Liver (tissue), 3 donors: ENCODE results near the gene ZNF561.
"Not testable (repeated sequence)": the region's sequence is repeated elsewhere in the genome, so short reads cannot be mapped to it uniquely, and the experiment has no call there.

ENCODE experiments used
- NR2F2 ChIP-seq: IDR thresholded peaks from 2 replicates; pipeline ENCODE4 v1.6.1; 2016; ENCODE audit warnings: antibody characterized with exemption
- RAD21 ChIP-seq, 2 donors: IDR thresholded peaks; 2 replicates each; pipeline ENCODE4 v1.6.1; 2016; ENCODE audit warnings: antibody characterized with exemption in 2 of 2, mild to moderate bottlenecking in 2 of 2
- SP1 ChIP-seq: IDR thresholded peaks from 2 replicates; pipeline ENCODE4 v1.6.1; 2018; ENCODE audit warnings: antibody characterized with exemption, mild to moderate bottlenecking
- TAF1 ChIP-seq: conservative IDR thresholded peaks from 2 replicates; pipeline ENCODE4 v1.6.1; 2016; ENCODE audit warnings: antibody characterized with exemption, mild to moderate bottlenecking
- YY1 ChIP-seq: IDR thresholded peaks from 2 replicates; pipeline ENCODE4 v1.6.1; 2016; ENCODE audit warnings: antibody characterized with exemption, mild to moderate bottlenecking
- TF ChIP-seq, protein P1 (sequence below): IDR thresholded peaks from 2 replicates; pipeline ENCODE4 v1.6.1; 2016; ENCODE audit warnings: antibody characterized with exemption
- TF ChIP-seq, protein P2 (sequence below): fragments of 150-350 bp; IDR thresholded peaks from 2 replicates; pipeline ENCODE4 v1.5.1; 2017; ENCODE audit warnings: improper control_type of control experiment, low read depth, low read length; ENCODE audit not compliant: missing input control
- TF ChIP-seq, protein P3 (sequence below): IDR thresholded peaks from 2 replicates; pipeline ENCODE4 v1.6.1; 2016; ENCODE audit warnings: antibody characterized with exemption
- TF ChIP-seq, protein P4 (sequence below): IDR thresholded peaks from 2 replicates; pipeline ENCODE4 v1.6.1; 2016; ENCODE audit warnings: antibody characterized with exemption
- donor health status: healthy.
- donor health status: healthy.

DNA sequence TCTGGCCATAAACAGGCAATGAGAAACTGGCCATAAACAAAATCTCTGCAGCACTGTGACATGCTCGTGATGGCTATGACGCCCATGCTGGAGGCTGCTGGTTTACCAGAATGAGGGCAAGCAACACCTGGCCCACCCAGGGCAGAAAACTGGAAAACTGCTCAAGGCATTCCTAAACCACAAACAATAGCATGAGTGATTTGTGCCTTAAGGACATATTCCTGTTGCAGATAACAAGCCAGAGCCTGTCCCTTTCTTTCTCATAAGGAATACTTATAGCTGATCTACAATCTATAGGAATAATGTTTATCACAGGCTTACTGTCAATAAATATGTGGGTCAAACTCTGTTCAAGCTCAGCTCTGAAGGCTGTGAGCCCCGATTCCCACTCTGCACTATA is 30.4 kb upstream of the ZNF561 start:
- TF ChIP-seq, protein P1, sequence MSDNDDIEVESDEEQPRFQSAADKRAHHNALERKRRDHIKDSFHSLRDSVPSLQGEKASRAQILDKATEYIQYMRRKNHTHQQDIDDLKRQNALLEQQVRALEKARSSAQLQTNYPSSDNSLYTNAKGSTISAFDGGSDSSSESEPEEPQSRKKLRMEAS = not testable (repeated sequence)
- TF ChIP-seq, protein P2, sequence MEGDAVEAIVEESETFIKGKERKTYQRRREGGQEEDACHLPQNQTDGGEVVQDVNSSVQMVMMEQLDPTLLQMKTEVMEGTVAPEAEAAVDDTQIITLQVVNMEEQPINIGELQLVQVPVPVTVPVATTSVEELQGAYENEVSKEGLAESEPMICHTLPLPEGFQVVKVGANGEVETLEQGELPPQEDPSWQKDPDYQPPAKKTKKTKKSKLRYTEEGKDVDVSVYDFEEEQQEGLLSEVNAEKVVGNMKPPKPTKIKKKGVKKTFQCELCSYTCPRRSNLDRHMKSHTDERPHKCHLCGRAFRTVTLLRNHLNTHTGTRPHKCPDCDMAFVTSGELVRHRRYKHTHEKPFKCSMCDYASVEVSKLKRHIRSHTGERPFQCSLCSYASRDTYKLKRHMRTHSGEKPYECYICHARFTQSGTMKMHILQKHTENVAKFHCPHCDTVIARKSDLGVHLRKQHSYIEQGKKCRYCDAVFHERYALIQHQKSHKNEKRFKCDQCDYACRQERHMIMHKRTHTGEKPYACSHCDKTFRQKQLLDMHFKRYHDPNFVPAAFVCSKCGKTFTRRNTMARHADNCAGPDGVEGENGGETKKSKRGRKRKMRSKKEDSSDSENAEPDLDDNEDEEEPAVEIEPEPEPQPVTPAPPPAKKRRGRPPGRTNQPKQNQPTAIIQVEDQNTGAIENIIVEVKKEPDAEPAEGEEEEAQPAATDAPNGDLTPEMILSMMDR = not testable (repeated sequence)
- TF ChIP-seq NR2F2; RAD21 (IDR thresholded peaks at IDR 0.05); TAF1; YY1; SP1: not testable (repeated sequence)
- TF ChIP-seq, protein P3, sequence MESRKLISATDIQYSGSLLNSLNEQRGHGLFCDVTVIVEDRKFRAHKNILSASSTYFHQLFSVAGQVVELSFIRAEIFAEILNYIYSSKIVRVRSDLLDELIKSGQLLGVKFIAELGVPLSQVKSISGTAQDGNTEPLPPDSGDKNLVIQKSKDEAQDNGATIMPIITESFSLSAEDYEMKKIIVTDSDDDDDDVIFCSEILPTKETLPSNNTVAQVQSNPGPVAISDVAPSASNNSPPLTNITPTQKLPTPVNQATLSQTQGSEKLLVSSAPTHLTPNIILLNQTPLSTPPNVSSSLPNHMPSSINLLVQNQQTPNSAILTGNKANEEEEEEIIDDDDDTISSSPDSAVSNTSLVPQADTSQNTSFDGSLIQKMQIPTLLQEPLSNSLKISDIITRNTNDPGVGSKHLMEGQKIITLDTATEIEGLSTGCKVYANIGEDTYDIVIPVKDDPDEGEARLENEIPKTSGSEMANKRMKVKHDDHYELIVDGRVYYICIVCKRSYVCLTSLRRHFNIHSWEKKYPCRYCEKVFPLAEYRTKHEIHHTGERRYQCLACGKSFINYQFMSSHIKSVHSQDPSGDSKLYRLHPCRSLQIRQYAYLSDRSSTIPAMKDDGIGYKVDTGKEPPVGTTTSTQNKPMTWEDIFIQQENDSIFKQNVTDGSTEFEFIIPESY = not testable (repeated sequence)
- TF ChIP-seq, protein P4, sequence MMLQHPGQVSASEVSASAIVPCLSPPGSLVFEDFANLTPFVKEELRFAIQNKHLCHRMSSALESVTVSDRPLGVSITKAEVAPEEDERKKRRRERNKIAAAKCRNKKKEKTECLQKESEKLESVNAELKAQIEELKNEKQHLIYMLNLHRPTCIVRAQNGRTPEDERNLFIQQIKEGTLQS = not testable (repeated sequence)
